NCI-H187 (cell line): Measurements from ENCODE around the gene TOPAZ1.

Experiments used
- DNase-seq, 2 experiments: peaks; one replicate each; lab custom pipeline; 2025; lab: John Stamatoyannopoulos, UW

Gene TOPAZ1

DNA sequence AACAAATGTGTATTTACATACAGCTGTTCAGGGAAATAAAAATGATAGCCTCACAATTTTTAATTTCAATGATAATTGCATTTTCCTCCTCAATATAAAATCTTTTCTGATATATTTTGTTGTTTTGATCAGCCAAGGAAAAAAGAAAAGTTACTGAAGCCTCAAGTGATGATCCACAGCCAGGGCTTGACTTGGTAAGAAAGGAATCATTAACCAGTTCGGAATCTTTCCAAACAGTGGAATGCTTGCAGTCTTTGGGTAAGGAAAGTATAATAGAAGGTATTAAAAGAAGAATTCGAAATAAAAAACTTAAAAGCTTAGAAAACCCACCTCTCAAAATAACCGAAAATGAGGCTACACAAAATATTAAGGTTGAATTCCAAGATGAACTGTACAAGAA is 1.0 kb downstream of the TOPAZ1 start:
- no peak for DNase-seq

DNA sequence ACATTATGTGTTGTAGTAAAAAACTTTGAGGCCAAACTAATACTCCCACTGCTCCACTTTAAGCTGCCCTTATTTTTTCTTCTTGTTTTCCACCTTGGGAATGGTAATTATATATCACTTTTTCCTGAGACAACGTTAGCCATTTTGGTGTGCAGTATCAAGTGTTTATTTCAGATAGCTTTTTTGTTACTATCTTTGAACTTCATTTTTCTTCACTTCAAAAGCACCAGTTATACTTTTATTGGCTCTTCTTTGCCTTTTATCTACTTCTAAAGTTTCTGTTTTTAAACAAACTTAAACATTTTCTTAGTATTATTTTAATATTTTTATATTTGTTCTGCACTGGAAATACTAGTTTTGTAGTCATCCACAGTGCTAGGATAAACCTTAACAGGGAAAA is 6.5 kb downstream of the TOPAZ1 start:
- no peak for DNase-seq

DNA sequence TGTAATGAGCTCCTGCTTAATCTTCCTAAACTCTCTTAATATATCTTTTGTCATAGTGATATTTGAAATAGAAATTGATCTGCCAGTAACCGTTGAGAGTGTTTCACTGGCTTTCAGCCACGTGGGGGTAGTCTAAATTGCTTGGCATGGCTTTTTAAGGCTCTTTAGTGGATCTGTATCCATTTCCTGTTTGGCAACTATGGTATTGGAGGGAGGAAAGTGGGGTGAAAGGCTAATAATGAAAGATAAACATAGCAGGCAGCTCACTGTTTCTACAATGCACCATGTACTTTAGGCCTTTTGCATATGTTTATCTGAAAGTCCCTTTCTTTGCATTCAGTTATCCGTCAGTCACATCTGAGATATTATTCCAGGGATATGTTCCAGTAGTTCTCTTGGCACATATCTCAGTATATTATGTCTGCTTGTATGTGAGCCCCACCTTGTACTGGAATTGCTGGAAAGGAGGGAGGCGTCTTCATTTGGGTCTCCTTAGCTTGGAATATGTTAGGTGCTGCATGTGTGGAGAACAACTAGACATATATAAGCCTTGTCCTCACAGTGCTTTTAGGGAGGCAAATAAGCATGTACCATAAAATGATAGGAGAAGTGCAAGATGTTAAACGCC is 10.8 kb downstream of the TOPAZ1 start:
- DNase-seq: no peak

DNA sequence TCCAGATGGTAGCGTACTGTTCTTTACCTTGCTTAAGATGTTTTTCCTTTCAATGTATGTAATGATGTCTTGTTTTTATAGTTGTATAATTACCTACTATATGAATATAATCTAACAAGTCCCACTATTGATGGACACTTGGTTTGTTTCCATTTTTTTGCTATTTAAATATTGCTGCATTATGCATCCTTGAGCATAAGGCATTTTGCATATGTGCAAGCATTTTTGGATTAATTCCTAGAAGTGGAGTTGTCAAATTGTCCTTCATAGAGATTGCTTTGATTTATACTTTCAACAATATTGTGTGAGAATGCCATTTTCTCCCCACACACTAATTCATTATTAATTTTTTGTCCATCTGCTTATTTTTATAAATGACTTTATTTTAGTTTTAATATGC is 17.7 kb downstream of the TOPAZ1 start:
- DNase-seq: no peak

DNA sequence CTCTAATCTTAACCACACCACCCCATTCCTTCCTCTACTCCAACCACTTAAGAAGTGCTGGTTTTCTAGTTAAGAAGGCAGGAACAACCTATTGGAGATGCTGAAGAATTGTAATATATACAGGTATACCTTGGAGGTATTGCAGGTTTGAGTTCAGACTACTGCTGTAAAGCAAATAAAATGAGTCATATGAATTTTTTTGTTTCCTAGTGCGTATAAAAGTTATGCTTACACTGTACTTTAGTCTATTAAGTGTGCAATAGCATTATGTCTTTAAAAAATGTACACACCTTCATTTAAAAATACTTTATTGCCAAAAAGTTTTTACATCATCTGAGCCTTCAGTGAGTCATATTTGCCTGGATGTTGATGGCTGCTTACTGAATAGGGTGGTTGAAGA is 22.5 kb downstream of the TOPAZ1 start:
- no peak for DNase-seq

DNA sequence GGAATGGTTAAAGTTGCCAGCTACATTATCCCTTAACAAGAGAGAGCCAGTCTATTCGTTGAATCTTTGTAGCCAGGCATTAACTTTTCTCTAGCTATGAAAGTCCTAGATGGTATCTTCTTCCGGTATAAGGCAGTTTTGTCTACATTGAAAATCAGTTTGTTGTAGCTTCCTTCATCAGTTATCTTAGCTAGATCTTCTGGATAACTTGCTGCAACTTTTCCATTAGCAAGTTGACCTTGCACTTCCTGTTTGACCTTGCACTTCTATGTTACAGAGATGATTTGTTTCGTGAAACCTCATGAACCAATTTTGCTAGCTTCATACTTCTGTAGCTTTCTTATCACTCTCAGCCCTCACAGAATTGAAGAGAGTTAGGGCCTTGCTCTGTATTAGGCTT is 24.1 kb downstream of the TOPAZ1 start:
- no peak for DNase-seq

DNA sequence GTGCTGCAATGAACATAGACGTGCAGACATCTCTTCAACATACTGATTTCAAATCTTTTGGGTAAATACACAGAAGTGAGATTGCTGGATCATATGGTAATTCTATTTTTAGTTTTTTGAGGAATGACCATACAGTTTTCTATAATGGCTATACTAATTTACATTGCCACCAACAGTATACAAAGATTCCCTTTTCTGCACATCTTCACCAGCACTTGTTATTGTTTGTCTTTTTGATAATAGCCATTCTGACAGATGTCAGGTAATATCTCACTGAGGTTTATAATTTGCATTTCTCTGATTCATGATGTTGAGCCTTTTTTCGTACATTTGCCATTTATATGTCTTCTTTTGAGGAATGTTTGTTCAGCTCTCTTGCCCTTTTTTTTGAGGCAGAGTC is 30.5 kb downstream of the TOPAZ1 start:
- no peak for DNase-seq

DNA sequence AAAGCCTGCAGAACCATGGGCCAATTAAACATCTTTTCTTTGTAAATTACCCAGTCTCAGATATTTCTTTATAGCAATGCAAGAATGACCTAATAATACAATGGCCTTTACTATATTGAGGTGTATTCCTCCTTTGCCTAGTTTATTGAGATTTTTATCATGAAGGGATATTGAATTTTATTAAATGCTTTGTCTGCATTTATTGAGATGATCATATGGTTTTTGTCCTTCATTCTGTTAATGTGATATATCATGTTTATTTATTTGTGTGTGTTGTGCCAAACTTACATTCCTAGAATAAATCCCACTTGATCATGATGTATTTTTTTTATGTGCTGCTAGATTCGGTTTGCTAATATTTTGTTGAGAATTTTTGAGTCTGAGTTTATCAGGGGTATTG is 36.2 kb downstream of the TOPAZ1 start:
- DNase-seq: no peak

DNA sequence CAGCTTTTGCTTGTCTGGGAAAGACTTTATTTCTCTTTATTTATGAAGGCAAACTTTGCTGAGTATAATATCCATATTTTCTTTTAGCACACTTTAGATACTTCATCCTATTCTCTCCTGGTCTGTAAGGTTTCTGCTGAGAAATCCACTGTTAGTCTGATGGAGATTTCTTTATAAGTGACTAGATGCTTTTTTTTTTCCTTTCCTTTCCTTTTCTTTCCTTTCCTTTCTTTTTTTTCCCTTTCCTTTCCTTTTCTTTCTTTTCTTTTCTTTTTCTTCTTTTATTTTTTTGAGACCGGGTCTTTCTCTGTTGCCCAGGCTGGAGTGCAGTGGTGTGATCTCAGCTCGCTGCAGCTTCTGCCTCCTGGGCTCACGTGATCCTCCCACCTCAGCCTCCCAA is 38.4 kb downstream of the TOPAZ1 start:
- no peak for DNase-seq

DNA sequence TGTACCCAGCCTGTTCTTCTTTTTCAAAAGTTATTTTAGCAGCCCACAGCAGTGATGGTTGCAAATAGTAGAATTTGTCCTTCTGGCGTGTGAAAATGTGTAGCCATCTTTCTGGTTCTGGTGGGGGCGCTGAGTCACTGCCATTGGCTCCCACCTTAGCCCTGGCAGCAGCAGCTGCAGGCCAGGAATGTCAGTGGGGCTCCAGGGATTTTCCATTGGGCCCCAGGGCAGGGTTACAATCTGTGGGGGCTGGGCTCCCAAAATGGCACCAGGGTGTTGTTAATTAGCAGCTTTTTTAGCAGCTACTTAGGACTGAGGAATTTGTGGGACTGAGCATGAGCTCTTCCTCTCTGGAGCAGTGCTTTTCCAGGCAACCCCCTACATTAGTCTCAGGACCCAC is 38.9 kb downstream of the TOPAZ1 start:
- no peak for DNase-seq

DNA sequence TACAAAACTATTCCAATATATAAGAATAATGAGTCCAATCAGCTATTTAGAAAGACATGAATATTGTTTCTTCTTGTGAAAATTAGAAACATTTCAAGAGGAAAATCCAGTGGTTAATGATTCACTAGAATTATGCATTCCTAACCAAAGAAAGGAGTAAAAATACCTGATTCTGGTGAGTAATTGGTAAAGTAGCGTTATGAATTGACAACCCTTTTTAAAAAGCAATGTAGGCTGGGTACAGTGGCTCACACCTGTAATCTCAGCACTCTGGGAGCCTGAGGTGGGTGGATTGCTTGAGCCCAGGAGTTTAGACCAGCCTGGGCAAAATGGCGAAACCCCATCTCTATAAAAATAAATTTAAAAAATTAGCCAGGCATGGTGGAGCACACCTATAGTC is 43.3 kb downstream of the TOPAZ1 start:
- DNase-seq: no peak

DNA sequence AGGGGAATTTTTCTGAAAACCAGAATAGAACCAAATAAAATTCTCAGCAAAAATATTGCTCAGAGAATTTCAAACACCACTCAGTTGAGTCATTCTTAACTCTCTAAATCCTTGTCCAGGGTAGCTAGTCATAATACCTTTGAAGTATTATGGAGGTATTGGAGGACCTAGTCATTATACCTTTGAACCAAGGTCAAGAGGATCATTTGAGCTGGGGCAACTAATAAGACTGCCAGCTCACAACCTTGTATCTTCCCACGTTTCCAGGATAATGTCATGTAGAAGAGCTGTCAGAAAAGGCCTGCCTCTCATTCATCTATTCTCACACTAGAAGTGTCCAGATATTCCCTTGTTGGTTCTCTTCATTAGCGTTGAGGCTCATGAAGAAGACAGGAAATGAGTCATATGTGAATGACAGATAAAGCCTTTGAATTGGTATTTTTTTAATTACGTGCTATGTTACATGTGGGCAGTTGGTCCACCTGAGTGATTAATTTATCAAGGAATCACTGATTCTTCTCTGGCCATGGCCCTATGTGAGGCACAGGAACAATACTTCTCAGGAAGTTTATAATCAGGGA is 48.3 kb downstream of the TOPAZ1 start:
- no peak for DNase-seq

DNA sequence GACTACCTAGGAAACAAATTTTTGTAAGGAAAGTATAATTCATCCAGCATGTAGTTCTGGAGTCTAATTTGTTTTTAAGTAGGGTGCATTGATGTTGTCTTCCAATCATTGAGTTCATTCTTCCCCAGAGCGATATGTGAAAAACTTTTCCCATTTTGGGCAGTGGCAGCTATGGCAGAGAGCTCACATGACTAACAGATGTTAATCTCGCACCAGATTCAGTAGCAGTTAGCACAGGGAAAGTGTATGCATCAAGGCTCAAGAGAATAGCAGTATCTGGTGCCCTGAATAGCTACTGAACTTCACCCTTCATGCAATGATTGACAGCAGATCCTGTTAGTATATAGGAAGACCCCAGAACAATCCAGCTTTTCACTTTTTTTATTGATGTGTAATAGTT is 50.6 kb downstream of the TOPAZ1 start:
- DNase-seq: no peak

DNA sequence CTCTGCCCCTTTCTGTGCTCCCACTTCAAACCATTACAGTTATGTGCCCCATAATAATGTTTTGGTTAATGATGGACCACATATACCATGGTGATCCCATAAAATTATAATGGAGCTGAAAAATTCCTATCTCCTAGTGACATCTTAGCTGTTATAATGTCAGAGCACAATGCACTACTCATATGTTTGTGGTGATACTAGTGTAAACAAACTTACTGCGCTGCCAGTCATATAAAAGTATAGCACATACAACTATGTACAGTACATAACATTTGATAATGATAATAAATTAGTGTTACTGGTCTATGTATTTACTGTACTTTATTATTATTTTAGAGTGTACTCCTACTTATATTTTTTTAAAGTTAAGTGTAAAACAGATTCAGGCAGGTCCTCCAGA is 51.3 kb downstream of the TOPAZ1 start:
- DNase-seq: no peak

DNA sequence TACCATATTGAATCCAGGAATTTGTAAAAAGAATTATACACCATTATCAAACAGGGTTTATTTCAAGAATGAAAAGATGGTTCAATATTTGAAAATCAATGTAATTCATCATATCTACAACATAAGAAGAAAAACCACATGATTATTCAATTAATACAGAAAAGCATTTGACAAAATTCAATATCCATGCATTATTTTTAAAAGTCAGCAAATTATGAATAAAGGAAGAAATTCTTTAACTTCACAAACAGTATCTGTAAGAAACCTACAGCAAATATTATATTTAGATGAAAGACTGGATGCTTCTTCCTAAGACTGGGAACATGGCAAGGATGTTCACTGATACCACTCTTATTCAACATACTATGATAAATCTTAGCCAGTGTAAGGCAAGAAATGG is 55.6 kb downstream of the TOPAZ1 start:
- no peak for DNase-seq

DNA sequence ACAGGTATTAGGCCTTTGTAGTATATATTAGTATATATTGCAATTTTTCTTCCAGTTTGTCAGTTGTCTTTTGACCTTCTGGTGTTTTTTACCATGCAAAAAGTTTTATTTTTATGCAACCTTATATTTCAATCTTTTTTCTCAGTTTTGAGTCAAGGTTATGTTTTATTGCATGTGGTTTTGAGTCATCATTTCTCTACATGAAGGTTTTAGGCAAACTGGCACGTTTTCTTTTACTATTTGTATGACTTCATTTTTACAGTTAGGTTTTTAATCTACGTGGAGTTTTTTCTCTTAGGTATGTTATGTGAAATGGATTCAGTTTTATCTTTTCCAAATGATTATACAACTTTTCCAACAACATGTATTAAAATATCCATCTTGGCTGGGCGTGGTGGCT is 60.1 kb downstream of the TOPAZ1 start:
- DNase-seq: no peak

DNA sequence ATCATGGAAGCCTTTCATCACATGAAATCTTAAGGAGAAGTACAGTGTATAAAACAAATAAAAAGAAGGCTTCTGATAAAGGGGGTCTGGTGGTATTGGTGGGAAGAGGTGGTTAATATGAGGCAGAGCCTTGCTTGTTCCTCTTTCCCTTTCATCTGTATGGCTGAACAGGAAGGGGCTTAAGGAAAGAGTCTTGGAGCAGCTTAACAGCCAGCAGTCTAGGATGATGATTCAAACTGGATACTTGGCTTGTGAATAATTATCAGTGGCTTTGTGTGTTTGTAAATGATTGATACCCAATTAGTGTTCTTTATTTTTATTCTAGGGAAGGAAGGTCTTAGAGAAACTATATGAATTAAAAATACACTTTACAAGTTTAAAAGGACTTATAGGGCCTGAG is 67.8 kb downstream of the TOPAZ1 start:
- no peak for DNase-seq

DNA sequence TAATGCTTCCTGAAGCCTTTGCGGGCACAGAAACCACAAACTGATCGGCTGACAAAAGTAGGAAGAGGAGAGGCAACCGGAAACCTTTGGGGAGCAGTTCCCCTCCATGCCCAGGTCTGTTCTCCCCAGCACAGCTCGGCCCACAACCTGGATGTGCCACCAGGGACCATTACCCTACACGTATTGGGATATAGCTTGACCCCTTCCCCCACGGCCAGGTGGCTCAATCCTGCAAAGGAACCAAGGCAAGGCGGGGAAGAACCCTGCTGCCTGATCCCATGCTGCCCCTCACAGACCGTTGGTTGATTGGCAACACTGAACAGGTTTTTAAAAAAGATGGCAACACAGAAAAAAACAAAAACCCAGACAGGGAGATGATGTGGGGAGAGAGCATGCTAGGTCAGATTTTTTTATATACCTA is 77.2 kb downstream of the TOPAZ1 start:
- no peak for DNase-seq

DNA sequence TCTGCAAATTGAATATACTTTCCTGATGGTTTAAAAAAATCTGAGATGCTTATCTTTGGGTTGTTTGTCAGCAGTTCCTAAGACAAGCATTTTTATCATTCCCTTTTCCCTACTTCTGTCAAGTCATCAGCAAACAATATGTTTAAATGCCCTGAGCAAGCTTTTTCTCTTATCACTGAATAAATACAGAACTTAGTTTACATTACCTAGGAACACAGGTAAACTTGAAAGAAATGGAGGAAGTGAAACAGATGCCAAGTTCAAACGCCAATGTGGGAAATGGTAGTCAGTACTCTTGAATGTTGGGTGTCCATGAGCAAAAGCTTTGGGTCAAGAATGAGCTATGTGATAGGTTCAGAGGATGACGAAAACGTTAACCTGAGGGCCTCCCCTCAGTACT is 79.6 kb downstream of the TOPAZ1 start:
- DNase-seq: no peak

DNA sequence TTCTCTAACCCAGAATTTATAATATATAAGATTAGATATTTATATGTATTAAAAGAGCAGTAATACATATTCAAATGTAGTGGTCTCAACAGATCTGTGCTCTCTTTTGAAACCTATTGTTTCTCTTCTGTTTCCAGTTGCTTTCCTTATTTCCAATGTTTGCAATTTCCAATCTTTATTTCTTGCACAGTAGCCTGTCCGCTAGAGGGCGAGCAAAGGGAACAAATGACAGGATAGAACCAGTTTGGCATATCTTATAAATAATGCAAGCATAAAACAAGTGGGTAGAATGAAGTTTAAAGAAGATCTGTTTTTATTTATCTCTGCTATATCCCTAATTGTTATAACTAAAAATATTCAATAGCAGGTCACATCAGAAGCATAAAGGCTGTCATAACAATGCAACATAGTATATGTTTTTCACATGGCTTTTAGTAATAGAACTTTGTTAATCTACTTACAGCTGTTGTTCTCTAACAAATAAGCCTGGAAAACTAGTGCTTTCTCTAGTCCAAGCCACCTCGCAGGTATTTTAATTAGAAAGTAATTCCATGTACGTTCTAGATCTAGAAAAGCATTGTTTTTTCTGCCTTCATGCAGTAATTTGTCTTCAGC is 81.8 kb downstream of the TOPAZ1 start:
- DNase-seq: no peak

DNA sequence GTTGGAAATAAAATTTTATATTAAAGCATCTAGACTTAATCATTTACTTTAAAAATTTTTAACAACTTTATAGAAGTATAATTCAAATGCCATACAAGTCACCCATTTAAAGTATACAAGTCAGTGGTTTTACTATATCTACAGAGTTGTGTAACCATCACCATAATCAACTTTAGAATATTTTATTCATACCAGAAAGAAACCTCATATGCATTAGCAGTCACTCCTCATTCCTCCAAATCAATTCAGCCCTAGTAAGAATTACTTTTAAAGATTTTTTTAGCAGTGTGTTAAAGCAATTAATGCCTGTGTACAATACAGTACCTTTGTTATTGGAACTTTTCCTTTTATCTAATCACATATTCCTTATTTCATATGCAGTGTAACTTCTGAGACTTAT is 82.9 kb downstream of the TOPAZ1 start:
- no peak for DNase-seq

DNA sequence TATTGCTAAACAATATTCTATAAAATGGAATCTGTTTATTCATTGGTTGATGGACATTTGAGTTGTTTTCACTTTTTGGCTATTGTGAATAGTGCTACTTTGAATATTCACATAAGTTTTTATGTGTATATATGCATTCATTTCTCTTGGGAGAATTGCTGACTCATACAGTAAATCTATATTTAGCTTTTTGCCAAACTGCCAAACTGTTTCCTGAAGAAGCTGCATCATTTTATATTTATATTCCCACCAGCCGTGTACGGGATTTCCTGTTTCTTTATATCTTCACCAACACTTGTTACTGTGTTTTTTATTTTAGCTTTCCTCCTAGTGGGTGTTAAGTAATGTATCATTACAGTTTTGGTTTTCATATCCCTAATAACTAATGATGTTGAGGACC is 84.3 kb downstream of the TOPAZ1 start:
- DNase-seq: no peak

DNA sequence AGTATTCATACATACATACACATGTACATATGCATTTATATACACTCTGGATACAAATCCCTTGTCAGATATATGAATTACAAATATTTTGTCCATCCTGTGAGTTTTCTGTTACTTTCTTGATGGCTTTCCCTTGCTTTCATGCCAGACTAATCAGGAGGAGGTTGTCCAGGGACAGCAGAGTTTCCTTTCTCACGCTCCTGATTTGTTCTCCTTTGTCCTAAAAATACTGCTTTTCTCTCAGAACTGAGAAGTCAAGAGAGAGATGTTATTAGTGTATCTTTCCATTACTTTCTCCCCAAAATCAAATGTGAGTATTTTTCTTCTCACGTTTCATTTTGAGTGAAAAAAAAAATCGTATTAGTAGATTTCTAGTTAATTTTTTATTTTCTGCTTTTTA is 84.8 kb downstream of the TOPAZ1 start:
- DNase-seq: no peak

DNA sequence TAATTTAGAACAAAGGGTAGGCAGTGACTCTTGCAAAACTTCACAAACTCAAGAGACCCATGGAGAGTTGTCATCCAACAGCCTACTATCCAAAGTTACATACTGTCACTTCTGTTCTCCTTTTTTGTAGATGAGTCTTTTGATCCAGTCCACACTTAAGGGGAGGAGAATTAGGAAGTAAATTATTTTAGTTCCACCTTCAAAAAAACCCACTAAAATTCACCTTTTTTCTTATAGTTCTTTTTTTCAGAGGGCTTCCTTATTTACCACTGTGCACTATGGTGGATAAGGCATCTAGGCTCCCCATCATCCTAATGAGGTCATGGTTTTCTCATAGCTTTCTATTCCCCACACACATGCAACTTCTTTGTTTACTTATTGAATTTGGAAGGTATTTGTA is 88.3 kb downstream of the TOPAZ1 start:
- no peak for DNase-seq
